Measurements from ENCODE around the gene FAAH2. TPM values are rescaled to one million over a fixed set of nuclear protein-coding genes. Genes with fewer than 3 reads are reported as not detected.

The FAAH2 gene
- total and polyA plus RNA-seq, 9 of the 15 experiments (the other 6 are each of a cell fraction or from before 2014, with no cell fraction given): 0.07 to 1.1 (median 0.47) TPM

- TF ChIP-seq, protein P1, sequence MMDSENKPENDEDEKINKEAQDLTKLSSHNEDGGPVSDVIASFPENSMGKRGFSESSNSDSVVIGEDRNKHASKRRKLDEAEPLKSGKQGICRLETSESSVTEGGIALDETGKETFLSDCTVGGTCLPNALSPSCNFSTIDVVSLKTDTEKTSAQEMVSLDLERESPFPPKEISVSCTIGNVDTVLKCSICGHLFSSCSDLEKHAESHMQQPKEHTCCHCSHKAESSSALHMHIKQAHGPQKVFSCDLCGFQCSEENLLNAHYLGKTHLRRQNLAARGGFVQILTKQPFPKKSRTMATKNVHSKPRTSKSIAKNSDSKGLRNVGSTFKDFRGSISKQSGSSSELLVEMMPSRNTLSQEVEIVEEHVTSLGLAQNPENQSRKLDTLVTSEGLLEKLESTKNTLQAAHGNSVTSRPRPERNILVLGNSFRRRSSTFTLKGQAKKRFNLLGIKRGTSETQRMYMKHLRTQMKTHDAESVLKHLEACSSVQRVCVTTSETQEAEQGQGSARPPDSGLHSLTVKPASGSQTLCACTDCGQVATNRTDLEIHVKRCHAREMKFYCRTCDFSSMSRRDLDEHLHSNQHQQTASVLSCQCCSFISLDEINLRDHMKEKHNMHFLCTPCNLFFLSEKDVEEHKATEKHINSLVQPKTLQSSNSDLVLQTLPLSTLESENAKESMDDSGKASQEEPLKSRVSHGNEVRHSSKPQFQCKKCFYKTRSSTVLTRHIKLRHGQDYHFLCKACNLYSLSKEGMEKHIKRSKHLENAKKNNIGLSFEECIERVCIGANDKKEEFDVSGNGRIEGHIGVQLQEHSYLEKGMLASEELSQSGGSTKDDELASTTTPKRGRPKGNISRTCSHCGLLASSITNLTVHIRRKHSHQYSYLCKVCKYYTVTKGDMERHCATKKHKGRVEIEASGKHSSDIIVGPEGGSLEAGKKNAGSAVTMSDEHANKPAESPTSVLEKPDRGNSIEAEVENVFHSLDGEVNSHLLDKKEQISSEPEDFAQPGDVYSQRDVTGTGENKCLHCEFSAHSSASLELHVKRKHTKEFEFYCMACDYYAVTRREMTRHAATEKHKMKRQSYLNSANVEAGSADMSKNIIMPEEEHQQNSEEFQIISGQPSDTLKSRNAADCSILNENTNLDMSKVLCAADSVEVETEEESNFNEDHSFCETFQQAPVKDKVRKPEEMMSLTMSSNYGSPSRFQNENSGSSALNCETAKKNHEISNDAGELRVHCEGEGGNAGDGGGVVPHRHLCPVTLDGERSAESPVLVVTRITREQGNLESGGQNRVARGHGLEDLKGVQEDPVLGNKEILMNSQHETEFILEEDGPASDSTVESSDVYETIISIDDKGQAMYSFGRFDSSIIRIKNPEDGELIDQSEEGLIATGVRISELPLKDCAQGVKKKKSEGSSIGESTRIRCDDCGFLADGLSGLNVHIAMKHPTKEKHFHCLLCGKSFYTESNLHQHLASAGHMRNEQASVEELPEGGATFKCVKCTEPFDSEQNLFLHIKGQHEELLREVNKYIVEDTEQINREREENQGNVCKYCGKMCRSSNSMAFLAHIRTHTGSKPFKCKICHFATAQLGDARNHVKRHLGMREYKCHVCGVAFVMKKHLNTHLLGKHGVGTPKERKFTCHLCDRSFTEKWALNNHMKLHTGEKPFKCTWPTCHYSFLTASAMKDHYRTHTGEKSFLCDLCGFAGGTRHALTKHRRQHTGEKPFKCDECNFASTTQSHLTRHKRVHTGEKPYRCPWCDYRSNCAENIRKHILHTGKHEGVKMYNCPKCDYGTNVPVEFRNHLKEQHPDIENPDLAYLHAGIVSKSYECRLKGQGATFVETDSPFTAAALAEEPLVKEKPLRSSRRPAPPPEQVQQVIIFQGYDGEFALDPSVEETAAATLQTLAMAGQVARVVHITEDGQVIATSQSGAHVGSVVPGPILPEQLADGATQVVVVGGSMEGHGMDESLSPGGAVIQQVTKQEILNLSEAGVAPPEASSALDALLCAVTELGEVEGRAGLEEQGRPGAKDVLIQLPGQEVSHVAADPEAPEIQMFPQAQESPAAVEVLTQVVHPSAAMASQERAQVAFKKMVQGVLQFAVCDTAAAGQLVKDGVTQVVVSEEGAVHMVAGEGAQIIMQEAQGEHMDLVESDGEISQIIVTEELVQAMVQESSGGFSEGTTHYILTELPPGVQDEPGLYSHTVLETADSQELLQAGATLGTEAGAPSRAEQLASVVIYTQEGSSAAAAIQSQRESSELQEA (IDR thresholded peaks at IDR 0.05; ENCODE audit: low read depth): no peak
- TF ChIP-seq ZNF75A (CRISPR knock-in tag; IDR thresholded peaks at IDR 0.05) (no peak), ZNF589 (CRISPR knock-in tag; IDR thresholded peaks at IDR 0.05; ENCODE audit: low read depth) (no peak), MYNN (IDR thresholded peaks at IDR 0.05) (no peak), MYNN (CRISPR knock-in tag; IDR thresholded peaks at IDR 0.05) (no peak), ADNP (tag; IDR thresholded peaks at IDR 0.05) (no peak), PHF8 (IDR thresholded peaks at IDR 0.05; ENCODE audit: borderline replicate concordance, low read length) (no peak)
Measured at GRCh38 chrX:57451426-57452020, 165.0 kb downstream of the FAAH2 start (continued).

All from K562 (cell line).